Stimulated activated CD8-positive, alpha-beta memory T cell treated with anti-CD3 and anti-CD28 coated beads, Interleukin-4, amount 100 ng/mL, for 1 hour (primary cell): ENCODE measurements around the gene DOCK4.

Experiments used
- DNase-seq, 2 donors: peaks; one replicate each; pipeline ENCODE4 v3.0.0-alpha.2; 2020; ENCODE audit warnings: low read depth in 2 of 2, low spot score in 1 of 2

Gene DOCK4

DNA sequence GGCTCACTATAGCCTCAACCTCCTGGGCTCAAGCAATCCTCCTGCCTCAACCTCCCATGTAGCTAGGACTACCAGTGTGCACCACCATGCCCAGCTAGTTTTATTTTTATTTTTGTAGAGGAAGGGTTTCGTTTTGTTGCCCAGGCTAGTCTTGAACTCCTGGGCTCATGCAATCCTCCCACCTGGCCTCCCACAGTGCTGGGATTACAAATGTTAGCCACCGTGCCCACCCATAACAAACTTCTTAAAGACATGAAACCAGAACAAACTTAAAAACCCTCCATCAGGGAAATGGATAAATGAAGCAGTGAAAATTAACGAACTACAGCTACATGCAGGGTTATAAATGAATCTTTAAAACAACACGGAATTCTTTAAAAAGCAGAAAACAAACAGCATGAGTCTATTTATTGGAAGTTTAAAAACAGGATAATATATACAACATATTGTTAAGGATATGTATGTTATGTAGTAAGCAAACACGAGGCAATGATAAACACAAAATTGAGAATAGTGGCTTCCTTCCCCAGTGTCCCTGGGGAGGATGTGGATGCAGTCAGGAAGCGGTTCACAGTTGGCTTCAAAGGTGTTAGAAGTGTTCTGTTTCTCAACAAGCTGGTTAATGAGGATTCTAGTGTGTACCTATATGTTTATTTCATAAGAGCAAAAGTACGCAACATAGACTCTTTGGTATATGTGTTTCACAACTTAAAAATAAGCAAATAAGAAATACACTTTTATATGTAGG is 515.7 kb downstream of the DOCK4 start:
- DNase-seq = no peak

DNA sequence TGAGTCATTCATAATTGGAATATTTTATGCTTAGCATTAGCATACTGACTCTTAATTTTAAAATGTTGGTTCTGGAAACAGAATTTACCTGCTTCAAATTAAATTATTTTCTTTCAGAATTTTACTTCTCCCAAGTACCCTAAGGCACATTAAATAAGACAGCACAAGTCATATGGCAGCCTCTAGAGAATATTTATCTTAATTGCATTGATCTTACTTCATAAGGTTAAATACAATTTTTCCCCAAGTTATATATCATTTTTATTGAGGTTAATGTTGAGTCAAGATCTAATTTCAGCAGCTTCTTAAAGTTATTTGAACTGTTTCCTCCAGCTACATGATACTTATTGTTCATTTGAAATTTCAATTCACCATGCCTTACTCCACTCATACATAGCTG is 520.9 kb downstream of the DOCK4 start:
- DNase-seq = no peak

DNA sequence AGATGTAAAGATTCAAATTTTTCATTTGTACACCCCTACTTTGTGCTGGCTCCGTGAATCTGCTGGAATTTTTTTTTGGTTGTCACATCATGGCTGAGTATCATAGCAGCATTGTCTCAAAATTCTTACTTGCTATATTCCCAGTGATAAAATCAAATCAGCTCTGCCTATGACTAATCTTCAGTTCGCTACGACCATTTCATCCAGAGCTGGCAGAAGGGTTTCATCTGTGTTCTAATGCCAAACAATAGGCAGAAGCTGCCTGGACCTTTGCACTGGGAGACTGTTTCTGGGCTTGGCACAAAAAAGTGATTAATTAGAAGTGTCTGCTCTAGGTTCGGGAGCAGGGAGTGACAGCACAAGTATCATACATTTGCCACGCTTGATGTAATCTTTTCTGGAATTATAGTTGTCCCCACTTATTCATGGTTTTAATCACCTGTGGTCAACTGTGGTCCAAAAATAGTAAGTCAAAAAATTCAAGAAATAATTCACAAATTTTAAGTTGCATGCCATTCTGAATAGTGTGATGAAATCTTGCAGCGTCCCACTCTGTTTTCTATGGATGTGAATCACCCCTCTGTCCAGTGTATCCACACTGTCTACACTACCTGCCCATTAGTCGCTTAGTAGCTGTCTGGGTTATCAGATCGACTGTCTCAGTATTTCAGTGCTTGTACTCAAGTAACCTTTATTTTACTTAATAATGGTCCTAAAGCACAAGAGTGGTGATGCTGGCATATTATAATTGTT is 523.4 kb downstream of the DOCK4 start:
- DNase-seq = no peak

DNA sequence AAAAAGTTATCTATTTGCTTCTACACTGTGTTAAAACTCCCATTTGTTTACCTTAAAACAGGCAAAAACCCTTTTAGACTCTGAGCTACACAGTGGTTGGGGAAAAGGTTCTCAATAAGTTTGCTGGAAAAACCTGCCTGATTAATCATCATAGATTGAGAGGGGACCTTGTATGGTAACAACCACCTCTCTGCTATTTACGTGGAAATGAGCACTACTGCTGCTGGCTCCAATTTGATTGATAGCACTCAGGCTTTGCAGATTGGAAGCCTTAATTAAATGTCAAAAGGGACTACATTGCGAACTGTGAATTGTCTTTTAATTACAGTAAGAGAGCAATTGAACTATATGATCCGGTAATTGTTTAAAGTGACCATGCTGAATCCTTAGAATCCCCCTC is 525.0 kb downstream of the DOCK4 start:
- DNase-seq = no peak

DNA sequence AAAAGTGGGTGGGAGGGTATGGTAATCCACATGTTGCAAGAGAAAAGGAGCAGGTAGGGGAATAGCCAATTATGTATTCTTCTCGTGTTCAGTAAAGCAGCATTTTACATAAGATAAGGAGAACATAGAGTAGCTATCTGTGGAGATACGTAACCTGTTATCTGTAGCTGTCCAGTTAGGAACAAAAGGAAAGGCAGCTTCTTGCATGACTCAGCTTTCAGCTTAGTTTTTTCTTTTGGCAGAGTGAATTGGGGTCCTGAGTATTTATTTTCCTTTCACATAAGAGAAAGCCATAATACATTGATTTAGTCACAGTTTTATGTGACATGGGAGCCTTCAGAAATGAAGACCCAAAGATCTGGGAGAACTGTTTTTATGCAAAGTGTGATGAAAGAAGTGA is 527.2 kb downstream of the DOCK4 start:
- DNase-seq = no peak

DNA sequence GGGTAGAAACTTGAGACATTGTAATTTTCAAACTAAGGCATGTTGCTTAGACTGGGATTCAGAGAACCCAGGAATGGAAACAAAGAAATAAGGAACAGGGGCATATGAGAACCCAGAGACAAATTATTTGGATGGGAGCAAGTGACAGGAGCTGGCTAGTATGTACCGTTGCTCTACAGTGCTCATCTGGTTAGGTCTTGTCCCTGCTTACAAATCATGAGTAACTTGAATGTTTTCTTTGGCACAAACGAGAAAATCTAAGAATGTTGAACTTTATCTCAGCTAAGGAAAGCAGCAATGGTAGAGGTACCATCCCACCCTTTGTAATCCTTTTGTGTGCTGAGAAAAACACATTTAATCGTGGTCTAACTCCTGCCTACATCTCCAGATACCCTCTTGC is 527.9 kb downstream of the DOCK4 start:
- DNase-seq = no peak

DNA sequence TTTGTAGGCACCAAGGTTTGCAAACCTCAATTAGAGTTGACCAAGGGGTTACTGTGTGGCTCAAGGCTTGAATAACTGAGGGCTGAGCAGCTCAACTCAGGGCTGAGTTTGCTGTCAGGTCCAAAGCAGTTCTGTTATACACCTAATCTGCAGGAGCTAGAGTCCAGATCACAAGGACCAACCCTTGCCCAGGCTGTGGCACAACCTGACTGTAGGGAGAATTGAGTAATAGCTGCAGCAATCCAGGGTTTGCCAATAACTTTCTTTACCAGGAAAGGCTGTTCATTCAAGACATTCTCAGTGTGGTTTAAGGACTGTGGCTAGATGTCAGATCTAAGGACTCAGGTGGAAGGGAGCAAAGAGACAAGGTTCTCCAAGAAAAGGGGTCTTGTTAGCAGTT is 528.4 kb downstream of the DOCK4 start:
- DNase-seq = no peak

DNA sequence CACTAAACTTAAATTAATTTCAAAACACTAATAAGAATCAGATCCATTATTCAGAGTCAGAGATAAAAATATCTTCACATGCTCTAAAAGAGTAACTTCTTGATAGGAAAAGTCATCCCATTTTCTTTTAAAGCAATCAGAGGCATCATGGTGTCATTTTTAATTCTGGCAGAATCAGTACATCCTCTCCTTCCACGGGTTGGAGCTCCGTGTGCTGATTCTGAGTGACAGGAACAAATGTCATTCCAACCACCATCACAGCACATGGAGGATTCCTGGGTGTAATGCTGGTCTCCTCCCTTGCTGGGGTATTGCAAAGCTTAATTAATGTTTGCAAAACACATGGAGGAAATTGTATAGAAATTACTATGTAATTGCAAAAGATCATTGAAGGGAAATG is 529.4 kb downstream of the DOCK4 start:
- no peak for DNase-seq
